NCI-H2171 (cell line): ENCODE measurements around the gene HMGXB4.

Experiments
- DNase-seq: peaks from one replicate; lab custom pipeline; 2025; lab: John Stamatoyannopoulos, UW

Gene HMGXB4

DNA sequence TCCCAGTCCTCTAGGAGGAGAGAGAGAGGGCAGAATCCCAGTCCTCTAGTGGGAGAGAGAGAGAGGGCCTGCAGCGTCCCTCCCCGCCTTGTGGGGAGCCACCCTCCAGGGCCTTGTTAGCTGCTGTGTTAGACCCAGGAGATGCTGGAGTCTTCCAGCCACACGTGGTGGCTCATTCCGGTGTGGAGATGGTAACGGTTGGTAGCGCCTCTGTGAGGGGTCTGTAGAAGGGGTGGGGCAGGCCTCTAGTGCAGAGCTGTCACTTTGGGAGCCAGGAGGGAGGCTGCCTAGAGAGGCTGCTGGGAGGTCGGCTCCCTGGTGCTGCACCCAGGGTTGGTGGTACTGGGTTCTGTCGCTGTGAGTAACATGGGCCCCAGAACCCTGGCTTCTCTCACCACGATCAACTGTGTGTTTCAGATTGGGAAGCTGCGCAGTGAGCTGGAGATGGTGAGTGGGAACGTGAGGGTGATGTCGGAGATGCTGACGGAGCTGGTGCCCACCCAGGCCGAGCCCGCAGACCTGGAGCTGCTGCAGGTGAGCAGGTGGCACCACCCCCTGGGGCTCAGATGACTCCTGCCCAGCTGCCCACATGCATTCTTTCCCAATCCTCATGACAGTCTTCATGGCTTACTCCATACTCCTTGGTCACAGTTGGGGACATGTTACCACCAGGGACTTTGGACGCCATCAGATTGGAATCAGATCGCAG is 69.7 kb downstream of the HMGXB4 start:
- DNase-seq = no peak

- DNase-seq = no peak
Measured at GRCh38 chr22:35327690-35328471, 70.6 kb downstream of the HMGXB4 start.

GRCh38 chr22:35328472-35328885 is 71.2 kb downstream of the HMGXB4 start:
- DNase-seq = no peak

DNA sequence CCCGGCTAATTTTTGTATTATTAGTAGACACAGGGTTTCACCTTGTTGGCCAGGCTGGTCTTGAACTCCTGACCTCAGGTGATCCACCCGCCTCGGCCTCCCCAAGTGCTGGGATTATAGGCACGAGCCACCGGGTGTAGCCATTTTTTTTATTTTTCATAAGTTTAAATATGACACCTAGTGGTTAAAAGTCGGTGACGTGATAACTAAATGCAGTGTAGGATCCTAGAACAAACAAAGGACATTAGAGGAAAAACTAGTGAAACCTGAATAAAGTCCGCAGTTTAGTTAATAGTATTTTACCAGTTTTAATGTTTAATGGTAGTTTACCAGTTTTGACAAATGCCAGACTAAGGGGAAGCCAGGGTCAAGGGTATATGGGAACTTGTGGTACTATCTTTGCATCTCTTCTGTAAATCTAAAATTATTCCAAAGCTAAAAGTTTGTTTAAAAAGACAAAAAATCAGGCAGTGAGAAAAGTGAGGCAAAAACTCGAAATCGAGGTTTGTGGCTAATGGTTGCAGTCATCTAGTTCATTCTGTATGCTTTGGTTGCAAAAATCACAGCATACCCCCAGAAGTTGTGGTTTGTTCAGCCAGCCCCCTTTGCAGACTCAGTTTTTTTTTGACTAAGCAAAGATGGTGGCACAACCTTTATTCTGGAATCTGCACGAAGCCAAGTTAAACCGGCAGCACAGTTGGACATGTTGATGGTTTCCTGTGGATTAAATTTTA is 72.0 kb downstream of the HMGXB4 start:
- no peak for DNase-seq

GRCh38 chr22:35330258-35330861 is 73.1 kb downstream of the HMGXB4 start:
- DNase-seq = no peak

- no peak for DNase-seq
Measured at GRCh38 chr22:35332278-35332677, 75.0 kb downstream of the HMGXB4 start.

GRCh38 chr22:35333220-35333619 is 75.9 kb downstream of the HMGXB4 start:
- DNase-seq = no peak

GRCh38 chr22:35334004-35334403 is 76.7 kb downstream of the HMGXB4 start:
- DNase-seq = no peak

DNA sequence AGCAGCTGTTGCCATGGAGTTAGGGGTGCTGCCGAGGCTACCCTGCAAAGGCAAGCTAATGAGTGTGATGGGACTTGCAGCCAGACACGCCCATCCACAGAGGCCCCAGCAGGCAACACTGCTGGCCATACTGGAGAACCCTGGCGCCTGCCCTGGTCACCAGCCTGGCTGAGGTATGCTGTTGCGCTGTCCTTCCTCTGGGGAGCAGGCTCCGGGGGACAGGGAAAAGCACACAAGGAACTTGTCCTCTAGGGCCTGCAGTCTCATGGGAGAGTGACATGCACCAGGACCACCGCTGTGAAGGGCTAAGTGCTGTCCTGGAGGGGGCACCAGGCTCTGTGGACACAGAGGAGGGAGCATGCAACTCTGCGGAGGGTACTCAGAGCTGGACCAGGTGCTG is 78.2 kb downstream of the HMGXB4 start:
- DNase-seq = no peak

GRCh38 chr22:35335936-35336781 is 78.9 kb downstream of the HMGXB4 start:
- no peak for DNase-seq

GRCh38 chr22:35337932-35338331 is 80.6 kb downstream of the HMGXB4 start:
- no peak for DNase-seq

DNA sequence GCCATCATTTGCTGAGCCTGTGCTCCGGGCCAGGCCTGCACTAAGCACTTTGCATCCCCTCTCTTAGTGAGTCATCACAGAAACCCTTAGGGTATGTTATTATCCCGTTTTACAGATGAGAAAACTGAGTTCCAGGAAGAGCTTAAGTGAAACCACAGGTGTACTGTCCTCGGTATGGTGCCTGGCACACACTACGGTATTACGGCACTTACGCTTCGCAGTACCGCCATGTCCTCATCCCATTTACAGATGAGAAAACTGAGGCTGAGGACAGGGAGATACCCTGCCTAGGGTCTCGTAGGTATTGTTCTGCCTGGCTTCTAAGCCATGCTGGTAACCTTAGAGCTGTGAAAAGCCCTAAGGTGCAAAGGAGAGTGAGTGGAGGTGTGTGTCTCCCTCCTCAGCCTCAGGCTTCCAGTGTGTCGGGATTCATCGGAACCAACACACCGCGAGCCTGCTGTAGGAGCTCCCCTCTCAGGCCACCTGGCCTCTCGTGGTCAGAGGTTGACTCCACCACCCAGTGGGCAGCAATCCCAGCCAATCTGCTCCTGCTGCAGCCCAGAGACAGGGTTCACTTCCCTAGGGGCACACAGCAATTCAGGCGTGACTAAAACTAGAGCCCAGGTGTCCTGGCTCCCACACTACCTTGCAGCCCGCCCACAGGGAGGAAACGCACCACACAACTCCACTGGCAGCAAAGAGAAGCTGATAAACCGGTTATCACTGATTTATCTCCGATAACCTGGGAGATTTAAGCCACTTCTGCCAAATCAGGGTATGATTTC is 84.0 kb downstream of the HMGXB4 start:
- no peak for DNase-seq

DNA sequence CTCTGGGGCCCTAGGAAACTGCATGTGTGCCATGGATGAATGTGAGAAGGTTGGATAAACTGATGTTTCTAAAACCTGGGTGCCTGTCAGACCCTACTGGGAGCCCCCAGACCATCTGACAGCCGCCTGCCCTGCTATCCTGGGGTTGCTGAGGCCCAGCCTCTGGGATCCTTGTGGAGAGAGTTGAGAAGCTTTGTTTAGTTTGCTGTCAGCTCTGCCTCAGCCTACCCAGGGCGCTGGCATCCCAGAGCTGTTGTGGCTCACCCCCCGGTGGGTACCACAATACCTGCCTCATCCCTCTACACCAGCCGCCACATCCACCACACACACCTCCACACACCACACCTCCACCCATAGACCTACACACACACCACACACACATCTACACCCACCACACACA is 85.1 kb downstream of the HMGXB4 start:
- DNase-seq = no peak

- no peak for DNase-seq
Measured at GRCh38 chr22:35343664-35344550, 86.6 kb downstream of the HMGXB4 start.

DNA sequence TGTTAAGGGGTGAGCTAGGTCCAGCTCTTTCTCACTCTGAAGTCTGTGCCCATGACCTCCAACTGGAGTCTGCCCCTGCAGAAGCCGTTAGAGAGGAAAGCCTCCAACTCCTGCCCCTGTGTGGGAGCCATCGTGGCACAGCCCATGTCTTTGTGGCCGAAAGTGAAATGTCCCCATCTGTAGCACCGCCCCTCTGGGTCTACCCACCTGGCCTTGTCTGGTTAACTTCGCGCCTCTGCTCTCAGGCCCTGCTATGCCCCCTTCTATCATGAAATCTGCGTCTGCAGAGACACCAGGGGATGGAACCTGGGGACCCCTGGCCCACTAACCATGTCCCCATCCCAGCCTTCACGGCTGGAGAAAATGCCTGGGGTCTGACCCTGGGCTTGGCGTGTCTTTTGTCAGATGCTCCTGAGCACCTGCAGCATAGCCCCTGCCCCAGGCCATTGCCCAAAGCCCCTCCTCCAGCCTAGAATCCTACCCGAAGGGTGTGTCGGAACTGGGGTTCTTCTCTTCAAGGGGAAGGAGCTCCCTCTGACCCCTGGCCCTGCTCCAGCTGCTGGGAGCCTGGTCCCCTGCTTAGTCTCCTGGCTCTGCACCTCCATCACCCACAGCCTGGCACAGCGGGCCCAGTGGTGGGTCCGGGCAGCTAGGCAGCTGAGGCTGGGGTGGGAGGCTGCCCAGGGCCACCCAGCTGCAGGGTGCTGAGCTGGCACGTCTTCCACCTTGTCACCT is 87.8 kb downstream of the HMGXB4 start:
- DNase-seq = no peak
